Peyer's patch (tissue), 4 donors: ENCODE data around the gene B3GAT1.

Experiments
- CTCF ChIP-seq, 6 experiments: fragments of 450-650 bp in 4 of 6; fragments of 200-600 bp in 2 of 6; sonication (generic) in 1 of 6; IDR thresholded peaks; one replicate each; pipeline ENCODE4 v1.5.1; 2017 to 2019; ENCODE audit warnings: antibody characterized with exemption in 6 of 6, mild to moderate bottlenecking in 3 of 6, moderate library complexity in 1 of 6
- POLR2A ChIP-seq, 2 donors: fragments of 450-650 bp; IDR thresholded peaks; one replicate each; pipeline ENCODE4 v1.5.1; 2017; ENCODE audit warnings: antibody characterized with exemption in 2 of 2, mild to moderate bottlenecking in 2 of 2, moderate library complexity in 2 of 2

DNA sequence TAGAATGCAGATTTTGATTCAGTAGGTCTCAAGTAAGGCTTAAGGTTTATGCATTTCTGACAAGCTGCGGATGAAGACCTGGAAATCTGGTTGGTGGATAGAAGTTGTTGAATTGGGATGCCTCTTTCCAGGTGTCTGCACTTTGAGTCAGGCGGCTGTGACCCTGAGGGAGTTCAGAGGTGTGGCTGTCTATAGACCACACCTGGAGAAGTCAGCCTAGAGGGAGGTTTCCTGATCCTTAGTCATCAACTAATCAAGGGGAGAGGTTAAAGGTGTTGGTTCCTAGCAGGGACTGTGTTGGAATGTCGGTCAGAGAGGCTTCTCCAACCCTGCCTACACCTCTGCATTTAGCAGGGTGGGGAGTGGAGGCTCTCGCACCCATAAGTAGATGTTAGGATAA is 72.3 kb downstream of the B3GAT1 start:
- TF ChIP-seq CTCF (IDR thresholded peaks at IDR 0.05) (no peak), POLR2A (IDR thresholded peaks at IDR 0.05) (no peak)
